ENCODE data around the gene PRKCSH.
"Not testable (repeated sequence)": the region's sequence is repeated elsewhere in the genome, so short reads cannot be mapped to it uniquely, and the experiment has no call there.

Gene PRKCSH

DNA sequence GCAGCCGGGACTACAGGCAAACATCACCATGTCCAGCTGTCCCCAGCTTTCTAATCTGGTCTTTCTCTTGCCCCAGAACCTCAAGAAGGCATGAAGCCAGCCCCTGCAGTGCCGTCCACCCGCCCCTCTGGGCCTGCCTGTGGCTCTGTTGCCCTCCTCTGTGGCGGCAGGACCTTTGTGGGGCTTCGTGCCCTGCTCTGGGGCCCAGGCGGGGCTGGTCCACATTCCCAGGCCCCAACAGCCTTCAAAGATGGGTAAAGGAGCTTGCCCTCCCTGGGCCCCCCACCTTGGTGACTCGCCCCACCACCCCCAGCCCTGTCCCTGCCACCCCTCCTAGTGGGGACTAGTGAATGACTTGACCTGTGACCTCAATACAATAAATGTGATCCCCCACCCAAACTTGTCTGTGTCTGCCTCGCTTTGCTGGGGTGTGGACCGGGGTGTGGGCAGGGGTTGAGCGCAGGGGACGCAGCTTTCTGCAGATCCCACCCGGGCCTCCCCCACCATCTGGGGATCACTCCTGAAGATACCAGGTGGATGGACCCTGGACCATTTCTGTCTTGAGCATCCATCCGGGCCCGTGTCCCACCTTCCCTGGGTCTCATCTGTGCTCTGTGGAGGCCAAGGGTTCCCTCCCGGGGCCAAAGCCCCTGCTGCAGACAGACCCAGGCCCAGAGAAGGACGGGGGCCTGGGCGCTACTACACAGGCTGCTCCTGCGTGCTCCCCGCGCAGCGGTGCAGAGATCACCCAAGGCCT, 15.3 kb downstream of the PRKCSH start:
- DNase-seq (ENCODE audit: low spot score): no peak

DNA sequence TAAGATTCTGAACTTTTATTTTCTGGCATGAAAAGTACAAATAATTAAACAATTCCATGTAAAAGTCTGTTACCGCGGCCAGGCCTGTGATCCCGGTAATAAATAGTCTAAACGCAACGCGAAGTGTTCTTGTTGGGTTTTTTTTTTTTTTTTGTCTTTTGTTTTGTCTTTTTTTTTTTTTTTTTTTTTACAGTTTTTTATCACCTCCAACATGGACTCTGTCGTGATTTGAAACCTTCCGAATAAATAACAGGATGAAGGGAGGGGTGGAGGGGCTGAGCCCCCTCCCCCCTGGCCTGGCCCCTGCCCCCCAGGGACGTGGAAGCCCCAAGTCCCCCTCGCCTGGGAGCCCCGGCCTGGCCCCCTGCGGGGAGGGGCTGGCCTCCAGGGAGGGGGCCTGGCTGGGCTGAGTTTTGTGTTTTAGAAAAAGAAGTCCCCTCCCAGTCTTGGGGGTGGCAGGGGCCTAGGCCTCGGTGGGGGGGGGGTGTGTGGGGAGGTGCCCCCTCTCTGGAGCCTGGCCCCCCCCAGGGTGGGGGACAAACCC, 16.0 kb downstream of the PRKCSH start:
- DNase-seq (ENCODE audit: low spot score): no peak

DNA sequence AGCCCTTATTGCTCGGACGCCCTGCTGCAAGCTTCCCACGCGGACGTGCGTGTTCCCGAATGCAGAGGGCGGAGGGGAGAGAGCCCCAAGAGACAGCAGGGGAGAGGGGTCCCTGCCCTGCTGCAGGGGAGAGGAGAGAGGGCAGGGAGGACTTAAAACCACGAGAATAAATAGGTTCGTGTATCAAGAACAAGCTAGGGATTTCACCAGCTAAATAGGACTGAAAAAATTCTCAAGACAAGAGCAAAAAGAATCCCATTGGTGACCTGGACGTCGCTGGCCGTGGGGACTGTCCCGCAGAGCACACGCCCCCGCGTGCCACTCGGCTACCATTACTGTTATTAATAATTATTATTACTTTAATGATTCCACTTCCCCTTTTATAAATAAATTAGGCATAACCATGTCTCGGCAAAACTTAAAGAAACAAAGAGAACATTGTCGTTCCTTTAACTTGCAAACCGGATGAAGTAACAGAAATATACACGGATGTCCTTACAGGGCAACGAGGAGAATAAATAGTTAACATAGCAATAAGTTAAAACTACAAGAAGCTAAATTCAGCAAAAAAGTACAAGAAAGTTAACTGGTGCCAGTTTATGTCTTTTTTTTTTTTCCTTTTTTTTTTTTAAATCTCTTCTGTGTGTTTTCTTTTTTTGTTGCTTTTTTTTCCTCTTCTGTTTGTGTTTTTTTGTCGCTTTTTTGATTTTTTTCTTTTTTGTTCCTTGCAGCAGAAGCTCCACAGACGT, 16.6 kb downstream of the PRKCSH start:
- no peak for DNase-seq (ENCODE audit: low spot score)

DNA sequence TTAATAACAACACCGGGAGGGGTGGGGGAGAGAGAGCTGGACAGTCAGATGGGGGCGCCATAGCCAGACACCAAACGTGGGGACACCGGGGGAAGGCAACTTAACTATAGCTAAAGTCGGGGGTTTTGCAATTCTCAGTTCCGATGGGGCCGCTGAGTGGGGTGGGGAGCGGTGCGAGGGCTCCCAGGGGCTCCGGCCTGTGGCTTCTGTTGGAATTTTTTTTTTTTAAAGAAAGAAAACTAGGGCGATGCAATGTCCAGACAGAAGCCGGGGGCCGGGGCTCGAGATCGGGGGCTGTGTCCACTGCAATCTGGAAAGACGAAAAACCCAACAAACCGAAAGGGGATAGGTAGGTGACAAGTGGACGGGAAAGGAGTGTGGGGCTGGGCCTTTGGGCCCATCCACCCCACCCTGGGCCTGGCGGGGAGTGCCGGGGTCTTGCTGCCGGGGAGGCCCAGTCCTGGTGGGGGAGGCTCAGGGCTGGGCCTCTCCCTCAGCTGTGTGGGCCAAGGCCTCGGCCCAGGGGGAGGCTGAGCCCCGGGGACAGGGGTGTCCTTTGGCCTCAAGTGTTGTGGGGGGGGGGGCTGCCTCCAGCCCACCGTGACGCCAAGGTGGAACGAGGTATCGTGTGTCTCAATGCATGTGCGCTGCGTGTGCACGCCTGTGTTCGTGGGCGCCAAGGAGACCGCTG, 17.3 kb downstream of the PRKCSH start:
- no peak for DNase-seq (ENCODE audit: low spot score)

DNA sequence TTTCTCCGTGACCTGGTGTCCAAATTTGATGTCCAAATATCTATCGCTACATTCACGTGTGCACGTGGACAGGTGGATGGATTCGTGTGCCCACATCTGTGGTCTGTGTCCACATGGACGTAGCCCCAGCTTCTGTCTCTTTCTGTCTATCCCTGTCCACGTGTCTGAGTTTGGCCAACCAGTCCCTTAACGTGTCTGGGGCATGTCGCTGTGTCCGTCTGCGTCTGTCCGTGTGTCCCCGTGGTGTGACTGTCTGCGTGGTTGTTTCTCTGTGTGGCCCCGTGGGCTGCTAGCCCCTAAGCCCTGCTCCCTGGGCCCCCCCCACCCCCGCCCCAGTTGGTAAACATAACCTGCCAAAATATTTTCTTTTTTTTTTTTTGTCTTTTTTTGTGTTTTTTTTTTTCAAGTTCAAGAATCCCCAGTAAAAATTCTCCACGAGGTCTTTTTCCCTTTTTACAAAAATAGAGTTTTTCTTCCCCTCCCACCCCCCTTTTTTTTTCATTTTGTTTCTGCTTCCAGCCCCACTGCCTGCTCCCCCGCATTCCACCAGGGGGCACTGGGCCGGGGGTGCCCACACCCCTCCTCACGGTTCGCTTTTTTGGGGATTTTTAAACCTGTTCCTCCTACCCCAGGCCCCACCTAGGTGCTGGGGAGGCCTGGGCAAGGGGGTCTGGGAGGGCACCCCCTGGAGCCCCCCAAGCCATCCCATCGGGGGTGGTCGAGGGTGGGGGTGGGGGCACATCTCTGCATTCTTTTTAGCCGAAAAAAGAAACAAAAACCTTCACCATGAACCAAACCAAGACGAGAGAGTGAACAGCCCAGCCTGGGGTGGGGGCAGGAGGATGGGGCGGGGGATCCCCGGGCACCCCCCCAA, 18.3 kb downstream of the PRKCSH start:
- DNase-seq (ENCODE audit: low spot score): no peak

DNA sequence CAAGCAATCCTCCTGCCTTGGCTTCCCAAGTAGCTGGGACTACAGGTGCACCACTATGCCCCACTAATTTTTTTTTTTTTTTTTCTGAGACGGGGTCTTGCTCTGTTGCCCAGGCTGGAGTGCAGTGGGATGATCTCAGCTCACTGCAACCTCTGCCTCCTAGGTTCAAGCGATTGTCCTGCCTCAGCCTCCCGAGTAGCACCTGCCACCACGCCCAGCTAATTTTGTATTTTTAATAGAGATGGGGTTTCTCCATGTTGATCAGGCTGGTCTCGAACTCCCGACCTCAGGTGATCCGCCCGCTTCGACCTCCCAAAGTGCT, 19.8 kb downstream of the PRKCSH start:
- DNase-seq (ENCODE audit: low spot score): not testable (repeated sequence)

DNA sequence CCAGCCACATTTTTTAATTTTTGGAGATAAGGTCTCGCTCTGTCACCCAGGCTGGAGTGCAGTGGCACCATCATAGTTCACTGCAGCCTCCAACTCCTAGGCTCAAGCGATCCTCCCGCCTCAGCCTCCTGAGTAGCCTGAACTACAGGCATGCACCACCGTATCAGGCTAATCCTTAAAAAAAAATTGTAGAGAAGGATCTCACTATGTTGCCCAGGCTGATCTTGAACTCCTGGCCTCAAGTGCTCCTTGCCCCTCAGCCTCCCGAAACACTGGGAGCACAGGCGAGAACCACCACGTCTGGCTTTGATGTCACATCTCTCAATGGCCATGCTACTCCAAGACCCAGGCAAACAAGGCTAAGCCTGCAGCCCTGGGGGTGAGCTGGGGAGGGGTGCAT, 21.2 kb downstream of the PRKCSH start:
- no peak for DNase-seq (ENCODE audit: low spot score)

DNA sequence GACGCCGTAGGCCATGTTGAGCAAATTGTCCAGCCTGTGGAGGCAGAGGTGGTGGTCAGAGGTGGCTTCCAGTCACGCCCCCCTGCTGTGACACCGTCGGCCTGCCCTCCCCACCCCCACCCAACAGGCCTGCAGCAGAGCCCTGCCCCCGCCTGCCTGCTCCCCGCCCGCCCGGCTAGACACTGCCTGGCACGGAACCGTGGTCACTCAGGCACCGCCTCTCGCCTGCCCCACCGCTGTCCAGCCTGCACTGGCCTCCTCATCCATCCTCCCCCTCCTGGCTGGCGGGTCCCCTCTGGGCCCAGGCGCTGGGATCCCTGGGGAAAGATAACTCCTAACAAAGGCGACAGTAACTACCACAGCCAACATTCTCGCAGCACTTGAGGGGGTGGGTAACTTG, 21.7 kb downstream of the PRKCSH start:
- no peak for DNase-seq (ENCODE audit: low spot score)

DNA sequence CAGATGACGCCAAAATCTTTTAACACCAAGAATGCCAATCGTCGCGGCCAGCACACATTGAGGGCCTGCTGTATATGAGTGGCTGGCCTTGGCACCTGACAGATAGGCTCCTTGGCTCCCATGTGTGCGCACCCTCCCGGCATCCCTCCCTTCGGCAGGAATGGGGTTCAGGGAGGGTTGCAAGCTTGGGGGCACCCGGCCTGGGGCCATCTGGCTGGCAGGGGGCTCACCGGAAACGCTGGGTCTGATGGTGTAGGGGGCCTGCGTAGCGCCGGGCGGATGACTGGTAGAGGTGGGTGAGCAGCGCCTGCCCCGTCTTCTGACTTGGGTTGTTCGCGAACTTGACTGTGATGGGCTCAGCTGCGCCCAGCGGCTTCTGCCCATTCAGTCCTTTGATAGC, 22.4 kb downstream of the PRKCSH start:
- DNase-seq (ENCODE audit: low spot score): no peak

DNA sequence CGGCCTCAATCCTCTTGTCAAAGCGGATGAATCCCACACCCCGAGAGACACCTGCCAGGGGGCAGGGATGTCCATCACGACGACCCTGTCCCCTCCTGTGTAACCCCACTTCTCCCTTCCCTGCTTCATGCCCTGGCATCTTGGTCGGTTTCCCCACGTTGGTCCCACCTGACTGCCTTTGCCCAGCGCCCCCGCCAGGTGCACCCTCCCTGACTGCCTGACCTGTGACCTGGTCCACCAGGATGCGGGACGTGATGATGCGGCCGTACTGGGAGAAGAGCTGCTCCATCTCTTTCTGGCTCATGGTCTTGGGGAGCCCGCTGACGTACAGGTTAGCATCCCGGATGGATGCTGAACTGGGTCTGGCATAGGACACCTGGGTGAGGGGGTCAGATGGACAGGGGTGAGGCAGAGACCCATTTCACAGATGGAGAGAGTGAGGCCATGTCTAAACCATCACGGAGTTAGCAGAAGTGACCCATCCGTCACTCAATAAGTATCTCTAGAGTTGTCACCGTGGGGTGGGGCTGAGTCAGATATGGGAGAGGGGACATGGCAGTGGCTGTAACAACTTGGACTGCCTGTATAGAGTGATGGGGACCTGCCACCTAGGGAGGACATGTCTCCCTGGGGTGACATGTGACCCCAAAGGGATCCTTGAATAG, 22.9 kb downstream of the PRKCSH start:
- no peak for DNase-seq (ENCODE audit: low spot score)

DNA sequence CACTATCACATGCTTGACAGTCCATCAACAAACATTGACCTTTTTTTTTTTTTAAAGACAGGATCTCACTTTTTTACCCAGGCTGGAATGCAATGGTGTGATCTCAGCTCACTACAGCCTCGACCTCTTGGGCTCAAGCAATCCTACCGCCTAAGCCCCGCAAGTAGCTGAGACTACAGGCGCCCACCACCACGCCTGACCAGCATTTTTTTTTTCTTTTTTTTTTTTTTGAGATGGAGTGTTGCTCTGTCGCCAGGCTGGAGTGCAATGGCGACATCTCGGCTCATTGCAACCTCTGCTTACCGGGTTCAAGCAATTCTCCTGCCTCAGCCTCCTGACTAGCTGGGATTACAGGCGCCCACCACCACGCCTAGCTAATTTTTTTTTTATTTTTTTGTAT, 23.5 kb downstream of the PRKCSH start:
- DNase-seq (ENCODE audit: low spot score): not testable (repeated sequence)

DNA sequence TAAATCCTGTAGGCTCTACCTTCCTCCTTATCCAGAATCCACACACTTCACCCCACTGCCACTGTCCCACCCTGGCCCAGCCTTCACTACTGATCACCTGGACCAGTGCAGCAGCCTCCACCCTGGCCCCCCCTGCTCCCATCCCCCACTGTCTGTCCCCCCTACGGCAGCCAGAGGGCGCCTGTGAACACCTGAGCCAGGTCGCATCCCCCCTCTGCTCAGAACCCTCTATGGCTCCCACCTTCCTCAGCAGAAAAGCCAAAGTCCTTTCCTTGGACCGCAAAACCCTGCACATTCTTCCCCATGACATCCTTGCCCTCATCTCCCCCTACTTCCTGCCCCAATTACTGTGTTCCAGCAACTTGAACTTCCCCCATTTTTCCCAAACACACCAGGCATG, 24.8 kb downstream of the PRKCSH start:
- DNase-seq (ENCODE audit: low spot score): no peak

DNA sequence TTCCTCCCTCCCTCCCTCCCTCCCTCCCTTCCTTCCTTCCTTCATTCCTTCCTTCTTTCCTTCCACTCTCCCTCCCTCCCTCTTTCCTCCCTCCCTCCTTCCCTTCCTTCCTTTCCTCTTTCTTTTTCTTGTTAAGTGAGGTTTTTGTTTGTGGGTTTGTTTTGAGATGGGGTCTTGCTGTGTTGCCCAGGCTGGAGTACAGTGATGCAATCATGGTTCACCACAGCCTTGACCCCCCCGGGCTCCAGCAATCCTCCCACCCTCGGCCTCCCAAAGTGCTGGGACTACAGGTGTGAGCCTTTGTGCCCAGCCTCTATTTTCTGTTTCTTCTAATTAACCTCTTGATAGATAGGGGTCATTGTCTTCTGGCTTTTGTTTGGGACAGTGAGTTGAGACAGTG, 26.0 kb downstream of the PRKCSH start:
- DNase-seq (ENCODE audit: low spot score): no peak

DNA sequence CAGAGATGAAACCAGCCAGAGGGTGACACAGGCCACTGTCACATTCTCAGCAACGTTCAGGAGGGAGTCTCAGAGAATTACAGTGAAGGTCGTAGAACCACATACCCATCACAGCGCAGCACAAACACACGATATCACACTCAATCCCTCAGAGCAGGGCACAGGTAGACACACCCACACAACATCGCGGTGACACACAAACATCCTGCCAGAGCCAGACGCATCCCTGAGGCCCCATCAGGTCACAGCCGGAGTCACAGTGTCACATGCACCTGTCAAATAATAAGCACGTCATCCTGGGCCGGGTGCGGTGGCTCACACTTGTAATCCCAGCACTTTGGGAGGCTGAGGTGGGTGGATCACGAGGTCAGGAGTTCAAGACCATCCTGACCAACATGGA, 28.0 kb downstream of the PRKCSH start:
- no peak for DNase-seq (ENCODE audit: low spot score)

DNA sequence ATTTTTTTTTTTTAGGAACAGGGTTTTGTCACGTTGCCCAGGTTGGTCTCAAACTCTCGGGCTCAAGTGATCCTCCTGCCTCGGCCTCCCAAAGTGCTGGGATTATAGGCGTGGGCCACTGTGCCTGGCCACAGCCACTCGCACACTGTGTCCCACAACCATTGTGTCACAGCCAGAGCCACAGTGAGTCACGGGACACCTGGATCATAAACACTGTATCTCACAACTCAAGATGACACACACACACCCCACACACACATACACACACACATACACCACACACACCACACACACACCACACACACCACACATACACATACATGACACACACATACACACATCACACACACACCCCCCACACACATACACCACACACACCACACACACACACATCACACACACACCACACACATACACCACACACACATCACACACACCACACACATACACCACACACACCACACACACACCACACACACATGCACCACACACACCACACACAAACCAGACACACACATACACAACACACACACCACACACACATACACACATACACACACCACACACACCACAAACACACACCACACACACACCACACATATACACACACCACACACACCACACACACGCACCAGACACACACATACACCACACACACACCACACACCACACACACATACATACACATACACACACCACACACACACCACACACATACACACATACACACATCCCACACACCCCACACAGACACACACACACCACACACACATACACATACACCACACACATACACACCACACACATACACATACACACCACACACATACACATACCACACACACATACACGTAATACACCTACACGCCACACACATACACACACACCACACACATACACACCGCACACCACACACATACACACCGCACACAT, 29.2 kb downstream of the PRKCSH start:
- no peak for DNase-seq (ENCODE audit: low spot score)

DNA sequence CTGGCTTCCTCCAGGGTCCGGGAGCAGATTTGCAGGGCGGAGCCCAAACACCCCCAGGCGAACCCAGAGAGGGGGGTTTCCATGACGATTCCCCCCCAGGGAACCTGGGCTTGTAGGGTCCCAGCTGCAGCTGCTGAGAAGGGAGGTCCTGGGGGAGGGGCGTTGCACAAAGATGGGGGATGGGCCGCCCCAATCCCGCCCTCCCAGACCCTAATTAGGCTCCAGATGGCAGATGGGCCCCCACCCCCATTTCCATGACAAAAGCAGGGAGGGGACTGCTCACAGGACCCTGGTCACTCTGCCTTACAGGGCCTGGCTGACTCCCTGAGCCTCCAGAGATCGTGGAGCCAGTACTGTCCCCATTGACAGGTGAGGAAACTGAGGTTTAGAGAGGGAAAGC, 30.2 kb downstream of the PRKCSH start:
- no peak for DNase-seq (ENCODE audit: low spot score)

DNA sequence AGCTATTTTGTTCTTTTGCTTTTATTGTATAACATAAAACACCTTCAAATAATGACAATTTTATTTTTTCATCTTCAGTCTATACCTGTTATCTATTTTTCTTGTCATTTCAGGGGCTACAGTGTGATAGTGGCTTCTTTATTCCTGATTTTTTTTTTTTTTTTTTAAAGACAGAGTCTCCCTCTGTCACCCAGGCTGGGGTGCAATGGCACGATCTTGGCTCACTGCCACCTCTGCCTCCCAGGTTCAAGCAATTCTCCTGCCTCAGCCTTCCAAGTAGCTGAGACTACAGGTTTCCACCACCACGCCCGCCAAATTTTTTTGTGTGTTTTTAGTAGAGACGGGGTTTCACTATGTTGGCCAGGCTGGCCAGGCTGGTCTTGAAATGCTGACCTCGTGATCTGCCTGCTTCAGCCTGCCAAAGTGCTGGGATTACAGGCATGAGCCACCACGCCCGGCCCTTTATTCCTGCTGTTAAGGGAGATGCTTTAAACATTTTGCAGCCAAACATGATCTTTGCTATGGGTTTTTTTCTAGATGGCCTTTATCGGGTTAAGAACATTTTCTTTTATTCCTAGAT, 32.9 kb downstream of the PRKCSH start:
- not testable (repeated sequence) for DNase-seq (ENCODE audit: low spot score)

DNA sequence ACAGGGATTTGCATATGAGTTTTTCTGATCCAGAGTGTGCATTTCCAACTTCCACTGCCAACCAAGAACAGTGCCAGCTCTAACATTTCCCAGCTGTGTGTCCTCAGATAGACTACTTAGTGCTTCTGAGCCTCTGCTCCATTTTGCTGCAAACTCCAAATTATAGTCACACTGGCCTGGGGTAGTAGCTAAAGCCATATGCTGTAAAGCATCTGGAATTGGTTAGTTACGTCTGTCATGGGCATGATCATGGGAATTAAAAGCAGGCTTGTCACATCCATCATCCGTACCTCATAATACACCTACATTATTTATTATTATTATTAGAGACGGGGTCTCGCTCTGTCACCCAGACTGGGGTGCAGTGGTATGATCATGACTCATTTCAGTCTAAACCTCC, 38.3 kb downstream of the PRKCSH start:
- no peak for DNase-seq (ENCODE audit: low spot score)

DNA sequence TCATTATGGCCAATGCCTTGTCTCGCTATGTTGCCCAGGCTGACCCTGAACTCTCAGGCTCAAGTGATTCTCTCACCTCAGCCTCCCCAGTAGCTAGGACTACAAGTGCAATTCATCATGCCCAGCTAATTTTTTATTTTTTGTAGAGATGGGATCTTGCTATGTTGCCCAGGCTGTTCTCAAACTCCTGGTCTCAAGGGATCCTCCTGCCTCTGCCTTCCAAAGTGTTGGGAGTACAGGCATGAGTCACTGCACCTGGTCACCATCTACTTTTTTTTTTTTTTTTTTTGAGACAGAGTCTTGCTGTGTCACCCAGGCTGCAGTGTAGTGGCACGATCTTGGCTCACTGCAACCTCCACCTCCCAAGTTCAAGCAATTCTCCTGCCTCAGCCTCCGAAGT, 39.9 kb downstream of the PRKCSH start:
- DNase-seq (ENCODE audit: low spot score): not testable (repeated sequence)

DNA sequence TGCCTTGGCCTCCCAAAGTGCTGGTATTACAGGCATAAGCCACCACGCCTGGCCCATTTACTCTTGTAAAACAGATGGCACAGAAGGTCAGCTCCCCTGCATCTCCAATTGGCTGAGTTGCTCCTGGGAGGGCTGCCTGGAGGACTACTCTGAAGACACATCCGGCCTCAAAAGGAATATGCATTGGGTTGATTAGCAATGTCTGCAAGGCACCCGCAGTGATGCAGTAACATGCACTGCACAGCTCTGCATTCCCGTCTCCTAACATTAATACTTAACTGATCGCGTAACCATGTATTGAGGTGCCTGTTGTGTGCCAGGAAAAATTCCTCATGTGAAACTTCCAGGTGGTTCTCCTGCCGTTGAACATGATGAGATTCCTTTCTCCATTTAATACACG, 40.4 kb downstream of the PRKCSH start:
- DNase-seq (ENCODE audit: low spot score): no peak

All from RKO (cell line).